ENCODE data around the gene SSH2. TPM values are rescaled to one million over a fixed set of nuclear protein-coding genes. Genes with fewer than 3 reads are reported as not detected.

The SSH2 gene
- total RNA-seq (183 TPM in 2 replicates), polyA plus RNA-seq (51.5 and 71.5 TPM in 2 replicates), polyA minus RNA-seq (59.3 and 79.6 TPM in 2 replicates)
- total RNA-seq (2013), result 72.2 TPM

GRCh38 chr17:29929533-29930408 is at the start of gene SSH2:
Gene SSH2, minus strand, starts transcription at chr17:29930228. Its CDS starts 228 bp downstream, at chr17:29930000.
- no peak for TF ChIP-seq CTCF (IDR thresholded peaks at IDR 0.05)
- no peak for TF ChIP-seq EZH2 (IDR thresholded peaks at IDR 0.05; ENCODE audit: borderline replicate concordance, insufficient read depth, low read depth, low read length, poor library complexity, severe bottlenecking)
- Histone ChIP-seq H3K4me3 (ENCODE audit: control extremely low read depth in 1 of 5, extremely low read depth in 1 of 5, insufficient read depth in 1 of 5, low read depth in 2 of 5, low read length in 4 of 5) (peak within 1 kb of the TSS; percentile 77 to 94 (median 86)), H3K27me3 (replicated peaks in 1 of 4; ENCODE audit: control extremely low read depth in 1 of 4, control insufficient read depth in 3 of 4, insufficient read depth in 4 of 4, low read length in 3 of 4) (no peaks in the 10 kb centered on the region), H3K36me3 (replicated peaks in 1 of 2; ENCODE audit: control extremely low read depth in 1 of 2, control insufficient read depth in 1 of 2, extremely low read depth in 1 of 2, insufficient read depth in 2 of 2, low read length in 1 of 2) (peaks cover 0 to 4% of the 10 kb centered on the region in 2 experiments), H2AFZ (ENCODE audit: insufficient read depth, low read depth, low read length, poor library complexity, severe bottlenecking) (peak within 1 kb of the TSS; percentile 77), H3K4me2 (replicated peaks; ENCODE audit: low read depth, low read length, poor library complexity, severe bottlenecking) (peak within 1 kb of the TSS; percentile 84), H3K4me1 (ENCODE audit: control insufficient read depth in 2 of 2, insufficient read depth in 2 of 2, low read length in 2 of 2) (peaks cover 26 to 30% of the 10 kb centered on the region in 2 donors), H4K20me1 (ENCODE audit: control insufficient read depth, insufficient read depth, low read length, poor library complexity, severe bottlenecking) (peaks cover under 1% of the 10 kb centered on the region), H3K27ac (ENCODE audit: low read length in 2 of 2) (peak within 1 kb of the TSS; percentile 76 to 86), H3K79me2 (ENCODE audit: control insufficient read depth, insufficient read depth, low read length) (peaks cover 46% of the 10 kb centered on the region), H3K9me3 (ENCODE audit: control extremely low read depth in 1 of 3, control insufficient read depth in 2 of 3, insufficient read depth in 1 of 3, low read length in 2 of 3) (no peaks in the 10 kb centered on the region), H3K9ac (ENCODE audit: low read length) (peak within 1 kb of the TSS; percentile 83)
- CTCF ChIA-PET, result interaction anchor here (0.5 to 11.3 kb wide), 18 partner anchors 10 to 560 kb away, joined by 3 to 359 read pairs (median 14); no protein-coding TSS in a partner anchor
- DNase-seq, result peak; percentile 95
- Mint-ChIP-seq H3K27me3 (no peaks in the 10 kb centered on the region), H3K4me1 (peaks cover 38% of the 10 kb centered on the region), H3K4me3 (no peak within 1 kb of the TSS), H3K27ac (no peak within 1 kb of the TSS), H3K9me3 (ENCODE audit: insufficient read depth) (no peaks in the 10 kb centered on the region)
- intact Hi-C loops (cut with micrococcal nuclease), result loop anchor here (2.0 to 5.0 kb wide), 5 partner anchors 169 to 1379 kb away; partner anchors contain the start of genes ABHD15, NUFIP2 and TP53I13
- under 1% methylated on average over 63 of the region's 71 CpGs for WGBS (ENCODE audit: insufficient coverage)
- ATAC-seq (ENCODE audit: low read depth), result peak; percentile 64
- POLR2A ChIA-PET, result interaction anchor here (0.6 to 2.6 kb wide), 13 partner anchors 19 to 727 kb away, joined by 3 to 18 read pairs (median 4); no protein-coding TSS in a partner anchor

GRCh38 chr17:29977836-29978235 is 47.8 kb upstream of the SSH2 start:
- no peak for ATAC-seq (ENCODE audit: low read depth)
- H3K9ac ChIP-seq (ENCODE audit: low read length), result no peak overlapping the region
- DNase-seq, result no peak
- H3K4me3 Mint-ChIP-seq, result no peak overlapping the region
- H3K4me3 ChIP-seq (ENCODE audit: control extremely low read depth in 1 of 5, extremely low read depth in 1 of 5, insufficient read depth in 1 of 5, low read depth in 2 of 5, low read length in 4 of 5), result no peak overlapping the region
- H3K4me2 ChIP-seq (replicated peaks; ENCODE audit: low read depth, low read length, poor library complexity, severe bottlenecking), result no peak overlapping the region
- no peaks in the 10 kb centered on the region for H3K79me2 ChIP-seq (ENCODE audit: control insufficient read depth, insufficient read depth, low read length)
- no peak overlapping the region for H2AFZ ChIP-seq (ENCODE audit: insufficient read depth, low read depth, low read length, poor library complexity, severe bottlenecking)
- no peak overlapping the region for H3K27ac ChIP-seq (ENCODE audit: low read length in 2 of 2)
- intact Hi-C loops (cut with micrococcal nuclease), result no loop called here
- no peaks in the 10 kb centered on the region for H3K9me3 Mint-ChIP-seq (ENCODE audit: insufficient read depth)
- H3K27me3 Mint-ChIP-seq, result no peaks in the 10 kb centered on the region
- no peaks in the 10 kb centered on the region for H4K20me1 ChIP-seq (ENCODE audit: control insufficient read depth, insufficient read depth, low read length, poor library complexity, severe bottlenecking)
- no peaks in the 10 kb centered on the region for H3K36me3 ChIP-seq (replicated peaks in 1 of 2; ENCODE audit: control extremely low read depth in 1 of 2, control insufficient read depth in 1 of 2, extremely low read depth in 1 of 2, insufficient read depth in 2 of 2, low read length in 1 of 2)
- CTCF ChIA-PET, result no interaction called here
- no CpG with 5 or more reads among the region's 1 CpG for WGBS (ENCODE audit: insufficient coverage)
- H3K9me3 ChIP-seq (ENCODE audit: control extremely low read depth in 1 of 3, control insufficient read depth in 2 of 3, insufficient read depth in 1 of 3, low read length in 2 of 3), result no peaks in the 10 kb centered on the region
- H3K27me3 ChIP-seq (replicated peaks in 1 of 4; ENCODE audit: control extremely low read depth in 1 of 4, control insufficient read depth in 3 of 4, insufficient read depth in 4 of 4, low read length in 3 of 4), result no peaks in the 10 kb centered on the region
- TF ChIP-seq EZH2 (IDR thresholded peaks at IDR 0.05; ENCODE audit: borderline replicate concordance, insufficient read depth, low read depth, low read length, poor library complexity, severe bottlenecking) (no peak), CTCF (IDR thresholded peaks at IDR 0.05) (no peak)
- no peaks in the 10 kb centered on the region for H3K4me1 Mint-ChIP-seq
- no peak overlapping the region for H3K27ac Mint-ChIP-seq
- H3K4me1 ChIP-seq (ENCODE audit: control insufficient read depth in 2 of 2, insufficient read depth in 2 of 2, low read length in 2 of 2), result no peaks in the 10 kb centered on the region
- POLR2A ChIA-PET, result no interaction called here

All from B cell (primary cell).